ENCODE results near the gene SLC1A2. TPM values are rescaled to one million over a fixed set of nuclear protein-coding genes. Genes with fewer than 3 reads are reported as not detected.

Gene SLC1A2
- total RNA-seq, 1 experiment from 2014 or later, result 0.50 TPM

DNA sequence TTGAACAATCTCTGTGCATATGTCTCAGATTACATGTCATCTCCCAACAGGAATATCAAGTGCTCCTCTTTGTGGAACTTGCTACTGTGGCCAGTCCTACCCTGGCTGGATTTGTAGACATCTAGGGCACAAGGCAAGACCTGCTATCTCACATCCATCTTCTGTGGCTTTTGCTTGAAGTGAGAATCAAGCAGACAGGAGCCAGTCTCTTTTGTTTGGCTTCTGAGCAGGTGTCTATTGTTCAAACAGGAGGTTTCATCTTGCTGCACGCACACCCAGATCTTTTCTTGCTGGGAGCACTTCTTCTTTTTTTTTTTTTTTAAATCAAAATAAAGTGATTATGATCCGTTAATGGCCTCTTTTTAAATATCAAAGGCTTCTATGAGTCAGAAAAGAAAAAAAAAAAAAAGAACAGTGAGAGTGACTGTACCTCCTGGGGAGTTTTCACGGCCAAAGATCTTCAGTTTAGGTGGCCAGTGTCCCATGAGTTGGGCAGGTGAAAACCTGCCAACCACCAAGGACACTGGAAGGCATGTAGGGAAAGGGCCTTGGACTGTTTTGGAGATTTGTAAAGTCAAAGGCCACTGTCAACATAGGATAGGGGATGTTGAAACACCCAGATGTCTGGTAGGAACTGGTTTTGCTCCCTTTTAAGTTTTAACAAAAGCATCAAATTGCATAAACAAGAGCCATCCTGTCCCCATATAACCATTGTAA, 202.2 kb downstream of the SLC1A2 start:
- H3K27ac Mint-ChIP-seq, result 0 out of 2 replicates have a peak overlapping the region, but pooled peaks have one; percentile 10
- H3K4me3 Mint-ChIP-seq, result no peak overlapping the region
- ChIA-PET POLR2A (no interaction called here), CTCF (no interaction called here)
- TF ChIP-seq MXD4 (CRISPR knock-in tag; IDR thresholded peaks at IDR 0.05; ENCODE audit: borderline replicate concordance) (no peak), ZNF121 (CRISPR knock-in tag; IDR thresholded peaks at IDR 0.05) (peak; percentile 86), ZNF219 (CRISPR knock-in tag; IDR thresholded peaks at IDR 0.05; ENCODE audit: borderline replicate concordance) (no peak)
- no peaks in the 10 kb centered on the region for H3K27me3 Mint-ChIP-seq (ENCODE audit: low read depth)
- H3K36me3 Mint-ChIP-seq, result no peaks in the 10 kb centered on the region
- DNase-seq (ENCODE audit: low spot score) (no peak), ATAC-seq (no peak)
- H3K9me3 Mint-ChIP-seq, result no peaks in the 10 kb centered on the region
- H3K4me1 Mint-ChIP-seq, result peaks cover 41% of the 10 kb centered on the region

GRCh38 chr11:35215945-35216344, 203.4 kb downstream of the SLC1A2 start:
- Mint-ChIP-seq H3K27me3 (ENCODE audit: low read depth) (no peaks in the 10 kb centered on the region), H3K36me3 (0 out of 2 replicates have a peak, but pooled peaks cover 2% of the 10 kb centered on the region), H3K9me3 (peaks cover 2% of the 10 kb centered on the region), H3K27ac (no peak overlapping the region), H3K4me3 (no peak overlapping the region), H3K4me1 (peaks cover 41% of the 10 kb centered on the region)
- ChIA-PET POLR2A (no interaction called here), CTCF (no interaction called here)
- DNase-seq (ENCODE audit: low spot score) (no peak), ATAC-seq (no peak)
- TF ChIP-seq TEAD4 (CRISPR knock-in tag; IDR thresholded peaks at IDR 0.05) (no peak), FOXP1 (CRISPR knock-in tag; IDR thresholded peaks at IDR 0.05; ENCODE audit: borderline replicate concordance) (no peak)
- TF ChIP-seq, protein P1, sequence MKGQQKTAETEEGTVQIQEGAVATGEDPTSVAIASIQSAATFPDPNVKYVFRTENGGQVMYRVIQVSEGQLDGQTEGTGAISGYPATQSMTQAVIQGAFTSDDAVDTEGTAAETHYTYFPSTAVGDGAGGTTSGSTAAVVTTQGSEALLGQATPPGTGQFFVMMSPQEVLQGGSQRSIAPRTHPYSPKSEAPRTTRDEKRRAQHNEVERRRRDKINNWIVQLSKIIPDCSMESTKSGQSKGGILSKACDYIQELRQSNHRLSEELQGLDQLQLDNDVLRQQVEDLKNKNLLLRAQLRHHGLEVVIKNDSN (CRISPR knock-in tag; IDR thresholded peaks at IDR 0.05), result no peak

DNA sequence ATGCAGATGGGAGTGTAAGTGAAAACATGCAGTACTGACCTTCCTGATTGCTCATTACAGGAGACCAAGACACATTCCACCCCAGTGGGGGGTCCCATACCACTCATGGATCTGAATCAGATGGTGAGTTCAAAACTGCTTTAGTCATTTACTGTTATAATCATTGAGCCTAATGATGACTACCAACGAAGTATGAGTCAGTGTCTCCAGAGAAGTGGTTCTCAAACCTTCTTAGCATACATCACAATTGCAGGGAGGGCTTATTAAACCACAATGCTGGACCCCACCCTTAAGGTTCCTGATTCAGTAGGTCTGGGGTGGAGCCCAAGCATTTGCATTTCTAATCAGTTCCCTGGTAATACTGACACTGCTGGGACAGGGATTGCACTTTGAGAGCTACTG, 204.6 kb downstream of the SLC1A2 start:
- Mint-ChIP-seq H3K27me3 (ENCODE audit: low read depth) (no peaks in the 10 kb centered on the region), H3K4me3 (peak overlapping the region; percentile 9; the same call in 1 of the 2 replicates), H3K9me3 (peaks cover 11% of the 10 kb centered on the region), H3K27ac (peak overlapping the region; percentile 91), H3K4me1 (peaks cover 41% of the 10 kb centered on the region), H3K36me3 (peaks cover 9% of the 10 kb centered on the region; the same call in 1 of the 2 replicates)
- TF ChIP-seq NFE2L1 (CRISPR knock-in tag; IDR thresholded peaks at IDR 0.05), result no peak
- TF ChIP-seq MYBL2 (CRISPR knock-in tag; IDR thresholded peaks at IDR 0.05), result no peak
- TF ChIP-seq MXD4 (CRISPR knock-in tag; IDR thresholded peaks at IDR 0.05; ENCODE audit: borderline replicate concordance), result no peak
- TF ChIP-seq E2F4 (CRISPR knock-in tag; IDR thresholded peaks at IDR 0.05; ENCODE audit: borderline replicate concordance, low read depth), result no peak
- TF ChIP-seq MAX (CRISPR knock-in tag; IDR thresholded peaks at IDR 0.05), result no peak
- no peak for TF ChIP-seq ZNF423 (CRISPR knock-in tag; IDR thresholded peaks at IDR 0.05)
- TF ChIP-seq PRDM15 (CRISPR knock-in tag; IDR thresholded peaks at IDR 0.05), result no peak
- ATAC-seq (peak; percentile 88), DNase-seq (ENCODE audit: low spot score) (peak; percentile 68)
- ChIA-PET POLR2A (no interaction called here), CTCF (no interaction called here)

- ChIA-PET POLR2A (no interaction called here), CTCF (no interaction called here)
- Mint-ChIP-seq H3K36me3 (peaks cover 9% of the 10 kb centered on the region; the same call in 1 of the 2 replicates), H3K9me3 (peaks cover 13% of the 10 kb centered on the region), H3K4me1 (peaks cover 41% of the 10 kb centered on the region), H3K27me3 (ENCODE audit: low read depth) (no peaks in the 10 kb centered on the region), H3K27ac (peak overlapping the region; percentile 33), H3K4me3 (no peak overlapping the region)
- no peak for DNase-seq (ENCODE audit: low spot score)
- no peak for ATAC-seq
- TF ChIP-seq ATF1 (CRISPR knock-in tag; IDR thresholded peaks at IDR 0.05) (no peak), AR (CRISPR knock-in tag; IDR thresholded peaks at IDR 0.05) (no peak), MYBL2 (CRISPR knock-in tag; IDR thresholded peaks at IDR 0.05) (no peak)
- TF ChIP-seq, protein P2, sequence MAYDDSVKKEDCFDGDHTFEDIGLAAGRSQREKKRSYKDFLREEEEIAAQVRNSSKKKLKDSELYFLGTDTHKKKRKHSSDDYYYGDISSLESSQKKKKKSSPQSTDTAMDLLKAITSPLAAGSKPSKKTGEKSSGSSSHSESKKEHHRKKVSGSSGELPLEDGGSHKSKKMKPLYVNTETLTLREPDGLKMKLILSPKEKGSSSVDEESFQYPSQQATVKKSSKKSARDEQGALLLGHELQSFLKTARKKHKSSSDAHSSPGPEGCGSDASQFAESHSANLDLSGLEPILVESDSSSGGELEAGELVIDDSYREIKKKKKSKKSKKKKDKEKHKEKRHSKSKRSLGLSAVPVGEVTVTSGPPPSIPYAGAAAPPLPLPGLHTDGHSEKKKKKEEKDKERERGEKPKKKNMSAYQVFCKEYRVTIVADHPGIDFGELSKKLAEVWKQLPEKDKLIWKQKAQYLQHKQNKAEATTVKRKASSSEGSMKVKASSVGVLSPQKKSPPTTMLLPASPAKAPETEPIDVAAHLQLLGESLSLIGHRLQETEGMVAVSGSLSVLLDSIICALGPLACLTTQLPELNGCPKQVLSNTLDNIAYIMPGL (CRISPR knock-in tag; IDR thresholded peaks at IDR 0.05), result no peak
Measured at GRCh38 chr11:35214226-35214770, 205.1 kb downstream of the SLC1A2 start.
